A673 (cell line): ENCODE data around the gene SNTG2.

Source experiments
- CTCF ChIP-seq: fragments of 300-800, 200-600 bp; sonication (generic); conservative IDR thresholded peaks from 2 replicates; pipeline ENCODE4 v1.5.1; 2017; ENCODE audit warnings: low read depth, mild to moderate bottlenecking, antibody characterized with exemption, low read length, moderate library complexity, mixed read lengths
- EZH2 ChIP-seq: fragments of 200-600 bp; sonication (generic); IDR thresholded peaks from 2 replicates; pipeline ENCODE4 v1.6.1; 2017; ENCODE audit warnings: borderline replicate concordance, low read depth, mild to moderate bottlenecking, mixed read lengths, antibody characterized with exemption, low read length; ENCODE audit not compliant: poor library complexity, severe bottlenecking

GRCh38 chr2:1371082-1371481, 420.4 kb downstream of the SNTG2 start:
- TF ChIP-seq CTCF (no peak), EZH2 (no peak)
